ENCODE results near the gene RAB40AL.
"Not testable (repeated sequence)": the region's sequence is repeated elsewhere in the genome, so short reads cannot be mapped to it uniquely, and the experiment has no call there.

The RAB40AL gene, protein sequence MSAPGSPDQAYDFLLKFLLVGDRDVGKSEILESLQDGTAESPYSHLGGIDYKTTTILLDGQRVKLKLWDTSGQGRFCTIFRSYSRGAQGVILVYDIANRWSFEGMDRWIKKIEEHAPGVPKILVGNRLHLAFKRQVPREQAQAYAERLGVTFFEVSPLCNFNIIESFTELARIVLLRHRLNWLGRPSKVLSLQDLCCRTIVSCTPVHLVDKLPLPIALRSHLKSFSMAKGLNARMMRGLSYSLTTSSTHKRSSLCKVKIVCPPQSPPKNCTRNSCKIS

GRCh38 chrX:102936972-102937371, at the start of gene RAB40AL:
Gene RAB40AL (plus strand): TSS chrX:102937272. CDS start chrX:102937319, 47 bp downstream.
- not testable (repeated sequence) for DNase-seq

- no peak for DNase-seq
Measured at GRCh38 chrX:102887687-102888086, 49.4 kb upstream of the RAB40AL start.

- no peak for DNase-seq
Measured at GRCh38 chrX:102892103-102892502, 45.0 kb upstream of the RAB40AL start.

DNA sequence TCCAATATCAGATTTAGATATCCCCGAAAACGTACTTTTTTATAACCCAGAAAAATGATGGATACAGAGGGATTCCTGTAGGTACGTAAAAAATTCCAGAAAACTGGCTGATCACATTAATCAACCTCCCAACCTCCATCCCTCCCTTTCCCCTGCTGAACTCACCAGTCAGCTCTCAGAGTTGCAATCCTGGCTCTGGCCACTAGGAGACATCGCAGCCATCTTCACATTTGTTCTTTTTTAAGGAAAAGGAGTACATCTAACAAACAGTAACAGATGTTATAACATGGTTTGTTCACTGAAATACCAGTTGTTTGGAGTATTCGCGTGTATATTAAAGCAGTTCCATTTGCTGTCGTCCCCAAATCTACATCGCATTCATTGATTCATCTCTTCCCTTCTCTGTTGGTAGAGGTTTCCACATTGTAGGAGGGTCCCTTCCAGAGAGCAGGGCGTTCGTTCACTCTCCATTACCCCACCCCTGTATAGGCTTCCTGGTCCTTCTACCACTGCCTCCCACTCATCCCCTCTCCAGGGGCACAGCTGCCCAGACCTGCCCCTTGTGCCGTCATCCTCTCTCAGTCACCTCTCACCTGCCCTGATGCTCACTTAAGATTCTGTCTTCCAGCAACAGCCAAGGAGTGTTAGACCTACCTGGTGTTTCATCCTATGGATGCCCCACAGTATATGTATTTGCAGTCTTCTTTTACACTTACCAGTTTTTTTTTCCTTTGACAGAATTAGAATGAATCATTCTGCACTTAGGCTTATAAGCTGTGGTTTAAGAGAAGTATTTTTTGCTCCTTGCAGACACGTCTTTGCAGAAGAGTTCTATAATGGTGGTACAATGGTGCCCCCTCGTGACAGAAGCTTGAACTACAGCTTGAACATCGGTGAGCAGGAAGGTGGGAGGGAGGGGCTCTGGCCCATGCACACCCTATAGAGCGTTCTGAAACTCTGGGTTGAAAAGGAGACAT, 36.8 kb upstream of the RAB40AL start:
- peak; percentile 86 for DNase-seq

DNA sequence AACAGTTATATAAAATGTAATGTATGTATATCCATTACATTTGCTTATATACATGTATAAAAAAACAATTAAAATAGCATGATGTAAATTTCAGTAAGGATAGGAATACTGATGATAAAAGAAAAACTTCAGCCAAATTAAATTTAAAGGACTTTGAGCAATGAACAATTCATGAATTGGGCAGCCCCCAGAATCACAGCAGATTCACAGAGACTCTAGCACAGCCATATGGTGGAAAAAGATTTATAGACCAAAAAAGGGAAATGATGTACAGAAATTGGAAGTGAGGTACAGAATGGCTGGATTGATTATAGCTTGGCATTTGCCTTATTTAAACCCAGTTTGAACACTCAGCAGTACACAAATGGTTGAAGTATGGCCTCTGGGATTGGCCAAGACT, 34.7 kb upstream of the RAB40AL start:
- no peak for DNase-seq

GRCh38 chrX:102930990-102931756, 5.9 kb upstream of the RAB40AL start:
- no peak for DNase-seq

GRCh38 chrX:102934624-102935023, 2.4 kb upstream of the RAB40AL start:
- DNase-seq, result peak; percentile 61

- peak; percentile 79 for DNase-seq
Measured at GRCh38 chrX:102950908-102951866, 14.1 kb downstream of the RAB40AL start.

GRCh38 chrX:102957751-102958150, 20.7 kb downstream of the RAB40AL start:
- DNase-seq, result no peak

GRCh38 chrX:102958794-102959193, 21.7 kb downstream of the RAB40AL start:
- no peak for DNase-seq

- DNase-seq, result no peak
Measured at GRCh38 chrX:102959471-102959870, 22.4 kb downstream of the RAB40AL start.

GRCh38 chrX:102963955-102964354, 26.9 kb downstream of the RAB40AL start:
- no peak for DNase-seq

DNA sequence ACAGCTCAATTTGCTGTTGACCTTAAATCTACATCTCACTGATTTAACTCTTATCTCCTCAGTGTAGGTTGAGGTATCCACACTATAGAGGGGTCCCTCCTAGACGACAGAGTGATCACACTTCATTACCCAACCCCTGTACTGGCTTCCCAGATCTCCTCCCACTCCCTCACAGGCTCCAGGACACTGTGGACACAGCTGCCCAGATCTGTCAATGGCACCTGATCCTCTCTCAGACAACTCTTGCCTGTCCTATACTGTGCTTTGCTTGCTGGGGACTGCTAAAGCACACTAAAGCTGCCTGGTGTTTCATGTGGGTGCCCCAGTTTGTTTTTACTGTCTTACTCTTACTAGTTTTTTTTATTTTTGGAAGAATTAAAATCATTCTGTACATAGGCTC, 27.9 kb downstream of the RAB40AL start:
- DNase-seq, result no peak

- no peak for DNase-seq
Measured at GRCh38 chrX:102966701-102967100, 29.6 kb downstream of the RAB40AL start.

DNA sequence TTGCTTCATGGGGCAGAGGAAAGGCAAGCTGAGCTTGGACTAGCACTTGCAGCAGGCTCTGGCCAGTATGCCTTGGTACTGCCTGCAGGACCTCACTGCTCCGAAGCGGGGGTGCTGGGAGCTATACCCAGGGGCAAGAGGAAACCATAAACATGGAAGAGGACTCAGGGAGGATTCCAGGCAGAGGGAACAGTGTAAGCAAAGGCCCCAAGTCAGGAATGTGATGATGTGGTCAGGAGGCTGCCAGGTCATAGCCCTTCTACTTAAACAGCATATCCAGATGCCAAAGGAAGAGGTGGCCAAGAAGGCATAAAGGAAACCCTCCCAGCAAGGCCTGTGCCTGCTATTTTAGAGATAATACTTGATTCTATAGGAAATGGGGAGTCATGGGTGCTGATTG, 31.1 kb downstream of the RAB40AL start:
- DNase-seq, result no peak

DNA sequence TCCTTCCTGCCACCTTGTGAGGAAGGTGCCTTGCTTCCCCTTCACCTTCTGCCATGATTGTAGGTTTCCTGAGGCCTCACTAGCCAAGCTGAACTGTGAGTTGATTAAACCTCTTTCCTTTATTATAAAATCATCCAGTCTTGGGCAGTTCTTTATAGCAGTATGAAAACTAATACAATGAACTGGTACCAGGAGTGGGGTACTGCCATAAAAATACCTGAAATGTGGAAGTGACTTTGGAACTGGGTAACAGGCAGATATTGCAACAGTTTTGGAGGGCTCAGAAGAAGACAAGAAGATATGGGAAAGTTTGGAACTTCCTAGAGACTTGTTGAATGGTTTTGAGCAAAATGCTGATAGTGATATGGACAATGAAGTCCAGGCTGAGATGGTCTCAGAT, 34.5 kb downstream of the RAB40AL start:
- not testable (repeated sequence) for DNase-seq

- no peak for DNase-seq
Measured at GRCh38 chrX:102975016-102975415, 37.9 kb downstream of the RAB40AL start.

GRCh38 chrX:102976286-102976685, 39.2 kb downstream of the RAB40AL start:
- no peak for DNase-seq

GRCh38 chrX:102976793-102977495, 39.9 kb downstream of the RAB40AL start:
- DNase-seq, result no peak

DNA sequence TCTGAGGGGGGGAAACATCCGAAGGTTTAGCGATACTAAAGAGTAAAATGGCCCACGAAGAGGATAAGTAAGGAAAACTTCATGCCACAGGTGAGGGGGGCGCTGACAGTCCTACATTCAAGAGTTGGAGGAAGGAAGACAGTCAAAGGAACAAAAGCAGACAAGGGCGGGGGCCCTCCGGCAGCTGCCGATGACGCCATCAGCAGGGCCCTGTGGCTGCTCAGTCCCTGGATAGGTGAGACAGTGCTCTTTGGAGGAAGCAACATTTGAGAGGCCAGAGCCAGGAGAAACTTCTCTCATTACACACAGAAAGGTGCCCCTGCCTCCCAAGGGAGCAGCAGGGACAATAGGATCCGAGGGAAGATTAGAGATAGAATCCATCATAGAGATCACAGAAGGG, 41.5 kb downstream of the RAB40AL start:
- no peak for DNase-seq

DNA sequence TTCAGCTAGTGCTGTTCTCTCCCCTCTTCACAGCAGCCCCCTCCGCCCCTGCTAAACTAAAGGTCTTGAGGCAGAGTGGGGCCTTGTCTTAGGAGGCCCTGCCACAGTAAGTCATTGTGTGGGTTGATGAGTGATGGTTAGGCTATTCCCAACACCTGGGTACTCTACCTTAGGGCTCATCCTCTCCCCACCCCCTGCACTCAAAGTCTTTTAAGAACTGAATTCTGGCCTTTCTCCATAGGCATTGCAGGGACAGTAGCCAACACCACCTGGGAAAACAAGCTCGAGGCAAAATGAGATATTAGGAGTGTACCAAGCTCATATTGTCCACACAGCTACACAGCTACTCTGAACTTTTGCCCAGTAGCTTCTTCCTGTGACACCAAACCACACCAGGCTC, 42.5 kb downstream of the RAB40AL start:
- DNase-seq, result no peak

Data from activated effector memory CD4-positive, alpha-beta T cell treated with anti-CD3 and anti-CD28 coated beads, Interleukin-2, amount 50 U/mL, for 16 hours (primary cell).